ENCODE measurements around the gene ADAM22. TPM values are rescaled to one million over a fixed set of nuclear protein-coding genes. Genes with fewer than 3 reads are reported as not detected.

ADAM22 gene
- total RNA-seq, 6 experiments from 2014 or later, result 0.06 to 0.32 (median 0.10) TPM

GRCh38 chr7:88102675-88103074, 168.6 kb downstream of the ADAM22 start:
- WGBS (ENCODE audit: insufficient coverage, low coverage, low lambda C conversion rate, missing lambda C conversion rate), result 32% methylated on average over 1 of the region's 1 CpG
- no peaks in the 10 kb centered on the region for H3K36me3 ChIP-seq
- no peaks in the 10 kb centered on the region for H3K4me1 ChIP-seq
- no peak for ATAC-seq
- no peaks in the 10 kb centered on the region for H3K9me3 ChIP-seq
- H3K27me3 ChIP-seq, result no peaks in the 10 kb centered on the region
- intact Hi-C loops (cut with DNase I), result no loop called here
- TF ChIP-seq CTCF (IDR thresholded peaks at IDR 0.05) (no peak), POLR2A (IDR thresholded peaks at IDR 0.05) (no peak)
- H3K27ac ChIP-seq, result no peak overlapping the region
- no peak for DNase-seq
- H3K4me3 ChIP-seq, result no peak overlapping the region

- TF ChIP-seq CTCF (IDR thresholded peaks at IDR 0.05) (no peak), POLR2A (IDR thresholded peaks at IDR 0.05) (no peak)
- Histone ChIP-seq H3K36me3 (no peaks in the 10 kb centered on the region), H3K27ac (no peak overlapping the region), H3K4me1 (no peaks in the 10 kb centered on the region), H3K27me3 (no peaks in the 10 kb centered on the region), H3K9me3 (no peaks in the 10 kb centered on the region), H3K4me3 (no peak overlapping the region)
- intact Hi-C loops (cut with DNase I), result no loop called here
- no peak for DNase-seq
- WGBS (ENCODE audit: insufficient coverage, low coverage, low lambda C conversion rate, missing lambda C conversion rate), result 60% methylated on average over 2 of the region's 2 CpGs
- no peak for ATAC-seq
Measured at GRCh38 chr7:88104732-88105131, 170.7 kb downstream of the ADAM22 start.

GRCh38 chr7:88105231-88105630, 171.2 kb downstream of the ADAM22 start:
- WGBS (ENCODE audit: insufficient coverage, low coverage, low lambda C conversion rate, missing lambda C conversion rate), result 41% methylated on average over 3 of the region's 3 CpGs

GRCh38 chr7:88106434-88106833, 172.4 kb downstream of the ADAM22 start:
- intact Hi-C loops (cut with DNase I), result no loop called here
- no peaks in the 10 kb centered on the region for H3K4me1 ChIP-seq
- no peak for TF ChIP-seq POLR2A (IDR thresholded peaks at IDR 0.05)
- no peak for TF ChIP-seq CTCF (IDR thresholded peaks at IDR 0.05)
- H3K27ac ChIP-seq, result no peak overlapping the region
- H3K4me3 ChIP-seq, result no peak overlapping the region
- no peaks in the 10 kb centered on the region for H3K9me3 ChIP-seq
- no peak for ATAC-seq
- WGBS (ENCODE audit: insufficient coverage, low coverage, low lambda C conversion rate, missing lambda C conversion rate), result 53% methylated on average over 4 of the region's 4 CpGs
- no peak for DNase-seq
- no peaks in the 10 kb centered on the region for H3K27me3 ChIP-seq
- H3K36me3 ChIP-seq, result no peaks in the 10 kb centered on the region

More at GRCh38 chr7:88105231-88105630, 171.2 kb downstream of the ADAM22 start:
- DNase-seq, result no peak
- H3K27ac ChIP-seq, result no peak overlapping the region
- intact Hi-C loops (cut with DNase I), result no loop called here
- no peak for TF ChIP-seq CTCF (IDR thresholded peaks at IDR 0.05)
- TF ChIP-seq POLR2A (IDR thresholded peaks at IDR 0.05), result no peak
- no peak overlapping the region for H3K4me3 ChIP-seq
- H3K36me3 ChIP-seq, result no peaks in the 10 kb centered on the region
- no peaks in the 10 kb centered on the region for H3K9me3 ChIP-seq
- ATAC-seq, result peak in 1 of 4 donors; percentile 45
- no peaks in the 10 kb centered on the region for H3K4me1 ChIP-seq
- H3K27me3 ChIP-seq, result no peaks in the 10 kb centered on the region

GRCh38 chr7:88109612-88110011, 175.6 kb downstream of the ADAM22 start:
- WGBS (ENCODE audit: insufficient coverage, low coverage, low lambda C conversion rate, missing lambda C conversion rate), result 58% methylated on average over 3 of the region's 3 CpGs
- intact Hi-C loops (cut with DNase I), result no loop called here
- no peak overlapping the region for H3K27ac ChIP-seq
- TF ChIP-seq POLR2A (IDR thresholded peaks at IDR 0.05), result no peak
- TF ChIP-seq CTCF (IDR thresholded peaks at IDR 0.05), result no peak
- no peak overlapping the region for H3K4me3 ChIP-seq
- no peaks in the 10 kb centered on the region for H3K27me3 ChIP-seq
- no peaks in the 10 kb centered on the region for H3K9me3 ChIP-seq
- no peaks in the 10 kb centered on the region for H3K4me1 ChIP-seq
- DNase-seq, result no peak
- H3K36me3 ChIP-seq, result no peaks in the 10 kb centered on the region
- ATAC-seq, result no peak

All from right lobe of liver (tissue), 6 donors.